Measurements from ENCODE around the gene NRXN3. TPM values are rescaled to one million over a fixed set of nuclear protein-coding genes. Genes with fewer than 3 reads are reported as not detected.

The NRXN3 gene
- total and polyA plus RNA-seq, 4 donors: 21.9 to 73.4 (median 65.7) TPM

GRCh38 chr14:79820866-79821535 lies 1650.8 kb downstream of the NRXN3 start:
- no peak overlapping the region for H3K27ac ChIP-seq (ENCODE audit: low read depth, low read length)
- peak in 1 of 6 donors; percentile 35 for DNase-seq (ENCODE audit: low read depth in 4 of 6, low spot score in 6 of 6)
- no peak overlapping the region for H3K4me3 ChIP-seq (ENCODE audit: low read depth, low read length)
- H3K4me1 ChIP-seq (ENCODE audit: control insufficient read depth, insufficient read depth, low read length): no peaks in the 10 kb centered on the region
- H3K9me3 ChIP-seq (ENCODE audit: control insufficient read depth, insufficient read depth, low read length): no peaks in the 10 kb centered on the region
- no CpG with 5 or more reads among the region's 1 CpG for WGBS (ENCODE audit: insufficient coverage)
- H3K36me3 ChIP-seq (ENCODE audit: control insufficient read depth, insufficient read depth, low read length): no peaks in the 10 kb centered on the region
- H3K27me3 ChIP-seq (ENCODE audit: control insufficient read depth, insufficient read depth, low read length): no peaks in the 10 kb centered on the region

DNA sequence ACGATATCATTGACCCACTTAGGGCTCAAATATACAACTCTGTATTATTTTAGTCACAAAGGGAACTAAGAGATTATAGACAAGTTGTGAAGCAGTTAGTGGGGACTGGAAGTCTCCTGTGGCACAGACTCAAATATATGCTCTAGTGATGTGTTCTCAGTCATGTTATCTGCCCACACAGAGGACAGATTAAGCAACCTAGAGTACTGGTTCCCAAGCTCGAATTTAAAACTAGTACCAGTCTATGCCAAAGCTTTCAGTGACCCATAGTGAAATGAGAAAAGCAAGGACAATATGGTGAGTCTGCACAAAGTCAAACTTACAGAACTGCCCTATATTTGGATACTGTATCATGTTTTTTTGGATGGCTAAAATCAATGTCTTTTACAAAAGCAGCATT lies 1651.9 kb downstream of the NRXN3 start:
- WGBS (ENCODE audit: insufficient coverage): no CpG with 5 or more reads among the region's 2 CpGs
- Histone ChIP-seq H3K4me1 (ENCODE audit: control insufficient read depth, insufficient read depth, low read length) (no peaks in the 10 kb centered on the region), H3K27me3 (ENCODE audit: control insufficient read depth, insufficient read depth, low read length) (no peaks in the 10 kb centered on the region), H3K36me3 (ENCODE audit: control insufficient read depth, insufficient read depth, low read length) (no peaks in the 10 kb centered on the region), H3K9me3 (ENCODE audit: control insufficient read depth, insufficient read depth, low read length) (no peaks in the 10 kb centered on the region), H3K27ac (ENCODE audit: low read depth, low read length) (no peak overlapping the region), H3K4me3 (ENCODE audit: low read depth, low read length) (no peak overlapping the region)
- no peak for DNase-seq (ENCODE audit: low read depth in 4 of 6, low spot score in 6 of 6)

GRCh38 chr14:79825046-79825521 lies 1654.9 kb downstream of the NRXN3 start:
- no peak overlapping the region for H3K27ac ChIP-seq (ENCODE audit: low read depth, low read length)
- peak in 1 of 6 donors; percentile 26 for DNase-seq (ENCODE audit: low read depth in 4 of 6, low spot score in 6 of 6)
- no peaks in the 10 kb centered on the region for H3K36me3 ChIP-seq (ENCODE audit: control insufficient read depth, insufficient read depth, low read length)
- WGBS (ENCODE audit: insufficient coverage): no CpG with 5 or more reads among the region's 6 CpGs
- no peaks in the 10 kb centered on the region for H3K4me1 ChIP-seq (ENCODE audit: control insufficient read depth, insufficient read depth, low read length)
- no peaks in the 10 kb centered on the region for H3K9me3 ChIP-seq (ENCODE audit: control insufficient read depth, insufficient read depth, low read length)
- H3K27me3 ChIP-seq (ENCODE audit: control insufficient read depth, insufficient read depth, low read length): no peaks in the 10 kb centered on the region
- H3K4me3 ChIP-seq (ENCODE audit: low read depth, low read length): no peak overlapping the region

DNA sequence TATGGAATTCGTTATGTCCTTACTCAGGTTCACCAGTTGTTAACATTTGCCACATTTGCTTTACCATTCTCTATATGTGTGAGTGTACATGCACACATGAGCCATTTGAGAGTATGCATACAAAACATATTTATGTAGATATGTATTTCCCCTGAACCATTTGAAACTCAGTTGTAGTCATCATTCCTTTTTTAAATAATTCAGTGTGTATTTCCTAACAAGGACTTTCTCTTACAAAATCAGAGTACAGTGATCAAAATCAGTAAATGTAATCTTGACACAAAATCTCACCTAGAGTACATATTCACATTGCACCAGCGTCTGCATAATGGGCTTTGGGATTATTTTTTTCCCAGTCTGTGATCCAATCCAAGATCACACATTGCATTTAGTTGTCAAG lies 1656.2 kb downstream of the NRXN3 start:
- Histone ChIP-seq H3K36me3 (ENCODE audit: control insufficient read depth, insufficient read depth, low read length) (no peaks in the 10 kb centered on the region), H3K9me3 (ENCODE audit: control insufficient read depth, insufficient read depth, low read length) (no peaks in the 10 kb centered on the region), H3K4me1 (ENCODE audit: control insufficient read depth, insufficient read depth, low read length) (no peaks in the 10 kb centered on the region), H3K27ac (ENCODE audit: low read depth, low read length) (no peak overlapping the region), H3K27me3 (ENCODE audit: control insufficient read depth, insufficient read depth, low read length) (no peaks in the 10 kb centered on the region), H3K4me3 (ENCODE audit: low read depth, low read length) (no peak overlapping the region)
- WGBS (ENCODE audit: insufficient coverage): no CpG with 5 or more reads among the region's 2 CpGs
- DNase-seq (ENCODE audit: low read depth in 4 of 6, low spot score in 6 of 6): no peak

DNA sequence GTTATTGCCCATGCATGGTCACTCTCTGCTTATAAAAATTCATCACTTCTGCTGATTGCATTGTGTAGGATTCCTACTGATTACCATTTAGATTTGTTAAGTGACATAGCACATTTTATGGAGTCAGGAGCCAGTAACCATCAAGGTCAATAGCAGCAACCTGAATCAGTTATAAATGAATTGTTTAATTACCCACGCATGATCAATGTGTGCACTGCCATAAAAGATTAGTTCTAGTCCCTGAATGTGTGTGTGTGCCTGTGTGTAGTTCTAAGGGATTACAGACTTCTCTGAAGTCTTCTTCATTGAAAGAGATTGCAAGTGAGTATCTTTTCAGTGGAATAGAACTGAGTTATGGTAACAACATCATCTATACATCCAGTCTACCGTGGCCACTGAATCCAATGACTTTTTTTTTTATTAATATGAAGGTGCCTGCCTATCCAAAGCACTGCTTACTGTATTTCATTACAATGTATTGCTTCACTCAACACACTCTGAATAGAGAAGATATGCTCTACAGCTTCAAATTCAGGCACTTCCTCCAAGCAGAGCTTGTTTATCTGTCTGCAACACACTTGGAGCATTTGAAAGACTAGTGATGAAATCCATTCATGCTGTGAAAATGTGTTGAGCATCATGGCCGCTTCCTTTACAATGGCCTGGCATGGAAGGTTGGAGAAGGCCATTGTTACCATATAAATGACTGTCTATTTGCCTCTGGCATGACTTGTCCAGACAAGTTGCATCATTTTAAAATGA lies 1659.4 kb downstream of the NRXN3 start:
- H3K4me1 ChIP-seq (ENCODE audit: control insufficient read depth, insufficient read depth, low read length): no peaks in the 10 kb centered on the region

DNA sequence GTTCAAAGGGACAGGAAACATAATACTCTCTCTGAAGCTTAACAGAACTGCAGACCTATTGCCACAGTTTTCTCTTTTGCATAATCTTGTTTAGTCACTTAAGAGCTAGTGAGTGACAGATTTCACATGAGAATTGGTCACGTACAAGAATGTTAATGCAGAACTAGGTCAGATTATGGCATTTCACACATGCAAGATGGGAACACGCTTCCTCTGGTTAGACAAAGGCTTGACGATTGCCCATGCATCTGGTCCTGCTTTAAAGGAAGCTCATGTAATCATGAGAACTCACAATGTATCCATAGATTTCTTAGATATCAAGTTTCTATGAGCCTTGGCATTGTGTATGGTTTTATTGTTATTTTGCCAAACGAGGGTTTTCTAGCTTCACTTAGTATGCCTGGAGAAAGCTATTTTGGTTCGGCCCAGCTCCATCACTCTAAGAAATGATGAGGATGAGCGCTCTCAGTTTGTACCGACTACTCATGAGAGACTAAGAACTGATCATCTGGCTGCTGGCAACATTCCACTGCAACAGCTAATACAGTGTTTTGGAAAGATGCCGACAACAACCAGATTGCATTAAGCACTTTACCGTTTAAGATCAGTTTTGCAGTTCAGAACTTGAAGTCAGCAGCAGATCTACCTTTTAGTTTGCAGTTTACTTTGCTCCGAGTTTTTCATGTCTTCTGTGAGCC lies 1661.2 kb downstream of the NRXN3 start:
- Histone ChIP-seq H3K36me3 (ENCODE audit: control insufficient read depth, insufficient read depth, low read length) (no peaks in the 10 kb centered on the region), H3K9me3 (ENCODE audit: control insufficient read depth, insufficient read depth, low read length) (no peaks in the 10 kb centered on the region), H3K4me3 (ENCODE audit: low read depth, low read length) (no peak overlapping the region), H3K4me1 (ENCODE audit: control insufficient read depth, insufficient read depth, low read length) (no peaks in the 10 kb centered on the region), H3K27ac (ENCODE audit: low read depth, low read length) (no peak overlapping the region), H3K27me3 (ENCODE audit: control insufficient read depth, insufficient read depth, low read length) (no peaks in the 10 kb centered on the region)
- DNase-seq (ENCODE audit: low read depth in 4 of 6, low spot score in 6 of 6): peak in 4 of 6 donors; percentile 29 to 91 (median 40)
- 78% methylated on average over 8 of the region's 10 CpGs for WGBS (ENCODE audit: insufficient coverage)

More for the DNA sequence above, 1659.4 kb downstream of the NRXN3 start:
- Histone ChIP-seq H3K9me3 (ENCODE audit: control insufficient read depth, insufficient read depth, low read length) (no peaks in the 10 kb centered on the region), H3K36me3 (ENCODE audit: control insufficient read depth, insufficient read depth, low read length) (no peaks in the 10 kb centered on the region), H3K4me3 (ENCODE audit: low read depth, low read length) (no peak overlapping the region), H3K27me3 (ENCODE audit: control insufficient read depth, insufficient read depth, low read length) (no peaks in the 10 kb centered on the region), H3K27ac (ENCODE audit: low read depth, low read length) (no peak overlapping the region)
- peak in 1 of 6 donors; percentile 73 for DNase-seq (ENCODE audit: low read depth in 4 of 6, low spot score in 6 of 6)
- no CpG with 5 or more reads among the region's 3 CpGs for WGBS (ENCODE audit: insufficient coverage)

DNA sequence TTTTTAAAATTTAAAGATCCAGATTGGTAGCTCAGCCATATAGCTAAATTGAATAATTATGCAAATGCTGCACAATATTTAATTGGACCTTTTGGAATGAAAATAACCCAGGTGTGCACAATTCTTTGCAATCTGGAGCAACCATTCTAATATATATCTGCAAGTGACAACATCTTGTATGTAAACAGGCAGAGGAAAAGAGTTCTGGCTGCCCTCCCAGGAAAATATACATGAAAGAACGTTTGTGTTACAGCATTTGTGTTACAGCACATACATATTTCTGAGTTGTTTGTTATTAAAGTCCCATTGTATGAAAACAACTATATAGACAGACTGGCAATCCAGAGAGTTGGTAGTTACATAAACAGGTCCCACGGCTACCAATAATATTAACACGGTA lies 1663.6 kb downstream of the NRXN3 start:
- no peaks in the 10 kb centered on the region for H3K36me3 ChIP-seq (ENCODE audit: control insufficient read depth, insufficient read depth, low read length)
- H3K27me3 ChIP-seq (ENCODE audit: control insufficient read depth, insufficient read depth, low read length): no peaks in the 10 kb centered on the region
- no CpG with 5 or more reads among the region's 3 CpGs for WGBS (ENCODE audit: insufficient coverage)
- H3K4me3 ChIP-seq (ENCODE audit: low read depth, low read length): no peak overlapping the region
- H3K4me1 ChIP-seq (ENCODE audit: control insufficient read depth, insufficient read depth, low read length): no peaks in the 10 kb centered on the region
- peak in 2 of 6 donors; percentile 66 to 73 for DNase-seq (ENCODE audit: low read depth in 4 of 6, low spot score in 6 of 6)
- H3K9me3 ChIP-seq (ENCODE audit: control insufficient read depth, insufficient read depth, low read length): no peaks in the 10 kb centered on the region
- no peak overlapping the region for H3K27ac ChIP-seq (ENCODE audit: low read depth, low read length)

GRCh38 chr14:79834868-79835267 lies 1664.7 kb downstream of the NRXN3 start:
- no peaks in the 10 kb centered on the region for H3K9me3 ChIP-seq (ENCODE audit: control insufficient read depth, insufficient read depth, low read length)
- H3K36me3 ChIP-seq (ENCODE audit: control insufficient read depth, insufficient read depth, low read length): no peaks in the 10 kb centered on the region
- no peaks in the 10 kb centered on the region for H3K4me1 ChIP-seq (ENCODE audit: control insufficient read depth, insufficient read depth, low read length)
- 100% methylated on average over 2 of the region's 6 CpGs for WGBS (ENCODE audit: insufficient coverage)
- no peak overlapping the region for H3K4me3 ChIP-seq (ENCODE audit: low read depth, low read length)
- no peak for DNase-seq (ENCODE audit: low read depth in 4 of 6, low spot score in 6 of 6)
- no peaks in the 10 kb centered on the region for H3K27me3 ChIP-seq (ENCODE audit: control insufficient read depth, insufficient read depth, low read length)
- H3K27ac ChIP-seq (ENCODE audit: low read depth, low read length): no peak overlapping the region

DNA sequence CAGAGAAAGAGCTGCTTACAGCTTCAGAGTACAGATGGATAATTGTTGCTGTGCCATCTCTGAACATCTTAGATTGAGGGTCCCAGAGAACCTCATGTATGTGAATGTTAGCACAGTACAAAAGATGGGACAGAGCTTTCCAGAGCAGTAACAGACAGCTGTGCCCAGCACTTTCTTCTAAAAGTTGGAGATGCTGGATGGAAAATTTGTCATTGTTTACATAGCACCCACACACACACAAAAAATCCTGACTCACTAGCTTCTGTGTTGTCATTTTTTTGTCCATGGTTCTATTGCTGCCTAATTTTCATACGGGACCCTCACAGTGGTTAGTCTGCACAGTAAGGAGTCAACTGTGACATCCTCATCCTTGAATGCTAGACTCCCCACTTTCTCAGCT lies 1666.4 kb downstream of the NRXN3 start:
- no peak for DNase-seq (ENCODE audit: low read depth in 4 of 6, low spot score in 6 of 6)
- Histone ChIP-seq H3K36me3 (ENCODE audit: control insufficient read depth, insufficient read depth, low read length) (no peaks in the 10 kb centered on the region), H3K4me1 (ENCODE audit: control insufficient read depth, insufficient read depth, low read length) (no peaks in the 10 kb centered on the region), H3K9me3 (ENCODE audit: control insufficient read depth, insufficient read depth, low read length) (no peaks in the 10 kb centered on the region), H3K27me3 (ENCODE audit: control insufficient read depth, insufficient read depth, low read length) (no peaks in the 10 kb centered on the region), H3K27ac (ENCODE audit: low read depth, low read length) (no peak overlapping the region), H3K4me3 (ENCODE audit: low read depth, low read length) (no peak overlapping the region)
- 93% methylated on average over 1 of the region's 1 CpG for WGBS (ENCODE audit: insufficient coverage)
